ENCODE results near the gene ZIC2.

DNA sequence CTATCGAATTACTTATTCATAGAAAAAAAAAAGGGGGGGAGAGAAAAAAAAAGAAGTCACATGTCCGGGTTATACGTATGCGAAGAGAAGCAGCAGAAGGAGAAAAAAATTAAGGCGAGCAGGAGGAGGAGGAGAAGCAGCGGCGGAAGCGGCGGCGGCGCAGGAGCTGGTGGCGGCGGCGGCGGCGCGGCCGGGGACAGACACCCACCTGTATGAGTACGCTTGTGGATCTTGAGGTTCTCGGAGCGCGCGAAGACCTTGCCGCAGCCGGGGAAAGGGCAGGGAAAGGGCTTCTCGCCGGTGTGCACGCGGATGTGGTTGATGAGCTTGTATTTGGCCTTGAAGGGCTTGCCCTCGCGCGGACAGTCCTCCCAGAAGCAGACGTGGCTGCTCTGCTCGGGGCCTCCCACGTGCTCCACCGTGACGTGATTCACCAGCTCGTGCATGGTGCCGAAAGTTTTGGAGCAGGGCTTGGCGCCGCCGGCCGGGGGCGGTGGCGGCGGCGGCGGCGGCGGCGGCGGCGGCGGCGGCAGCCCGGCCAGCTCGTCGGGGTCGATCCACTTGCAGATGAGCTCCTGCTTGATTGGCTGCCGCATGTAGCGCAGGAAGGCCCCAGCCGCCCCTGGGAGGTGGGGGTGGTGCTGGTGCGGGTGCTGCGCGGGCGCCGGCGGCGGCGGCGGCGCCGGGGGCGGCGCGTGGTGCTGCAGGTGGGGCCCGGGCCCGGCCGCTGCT is 11.5 kb upstream of the ZIC2 start:
- no peak for TF ChIP-seq EZH2 (IDR thresholded peaks at IDR 0.05; ENCODE audit: insufficient read depth, low read length)
- TF ChIP-seq, protein P1, sequence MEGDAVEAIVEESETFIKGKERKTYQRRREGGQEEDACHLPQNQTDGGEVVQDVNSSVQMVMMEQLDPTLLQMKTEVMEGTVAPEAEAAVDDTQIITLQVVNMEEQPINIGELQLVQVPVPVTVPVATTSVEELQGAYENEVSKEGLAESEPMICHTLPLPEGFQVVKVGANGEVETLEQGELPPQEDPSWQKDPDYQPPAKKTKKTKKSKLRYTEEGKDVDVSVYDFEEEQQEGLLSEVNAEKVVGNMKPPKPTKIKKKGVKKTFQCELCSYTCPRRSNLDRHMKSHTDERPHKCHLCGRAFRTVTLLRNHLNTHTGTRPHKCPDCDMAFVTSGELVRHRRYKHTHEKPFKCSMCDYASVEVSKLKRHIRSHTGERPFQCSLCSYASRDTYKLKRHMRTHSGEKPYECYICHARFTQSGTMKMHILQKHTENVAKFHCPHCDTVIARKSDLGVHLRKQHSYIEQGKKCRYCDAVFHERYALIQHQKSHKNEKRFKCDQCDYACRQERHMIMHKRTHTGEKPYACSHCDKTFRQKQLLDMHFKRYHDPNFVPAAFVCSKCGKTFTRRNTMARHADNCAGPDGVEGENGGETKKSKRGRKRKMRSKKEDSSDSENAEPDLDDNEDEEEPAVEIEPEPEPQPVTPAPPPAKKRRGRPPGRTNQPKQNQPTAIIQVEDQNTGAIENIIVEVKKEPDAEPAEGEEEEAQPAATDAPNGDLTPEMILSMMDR (IDR thresholded peaks at IDR 0.05; ENCODE audit: insufficient read depth, low read depth, low read length), result no peak

Data from astrocyte (in vitro differentiated cells and primary cell).